Effector CD8-positive, alpha-beta T cell (primary cell): Measurements from ENCODE around the gene PFKFB4.

ENCODE experiments used
- DNase-seq: peaks from one replicate; lab custom pipeline; 2025; lab: John Stamatoyannopoulos, UW

PFKFB4 gene

GRCh38 chr3:48584836-48585235, 28.2 kb upstream of the PFKFB4 start:
- no peak for DNase-seq

- DNase-seq = no peak
Measured at GRCh38 chr3:48581621-48582481, 25.2 kb upstream of the PFKFB4 start.

- DNase-seq = no peak
Measured at GRCh38 chr3:48576647-48577046, 20.0 kb upstream of the PFKFB4 start.

GRCh38 chr3:48575366-48575765, 18.8 kb upstream of the PFKFB4 start:
- no peak for DNase-seq

GRCh38 chr3:48573973-48574585, 17.5 kb upstream of the PFKFB4 start:
- no peak for DNase-seq

GRCh38 chr3:48572517-48572916, 15.9 kb upstream of the PFKFB4 start:
- DNase-seq = no peak

GRCh38 chr3:48571938-48572337, 15.3 kb upstream of the PFKFB4 start:
- DNase-seq = no peak

GRCh38 chr3:48569808-48570450, 13.3 kb upstream of the PFKFB4 start:
- DNase-seq = no peak

- DNase-seq = no peak
Measured at GRCh38 chr3:48569400-48569799, 12.8 kb upstream of the PFKFB4 start.

- DNase-seq = no peak
Measured at GRCh38 chr3:48568476-48568875, 11.9 kb upstream of the PFKFB4 start.

GRCh38 chr3:48567500-48567899, 10.9 kb upstream of the PFKFB4 start:
- no peak for DNase-seq

GRCh38 chr3:48567090-48567489, 10.5 kb upstream of the PFKFB4 start:
- DNase-seq = no peak

GRCh38 chr3:48566401-48566760, 9.8 kb upstream of the PFKFB4 start:
- no peak for DNase-seq

GRCh38 chr3:48565591-48566400, 9.2 kb upstream of the PFKFB4 start:
- DNase-seq = no peak

GRCh38 chr3:48565186-48565585, 8.6 kb upstream of the PFKFB4 start:
- no peak for DNase-seq

- no peak for DNase-seq
Measured at GRCh38 chr3:48564667-48565066, 8.1 kb upstream of the PFKFB4 start.

GRCh38 chr3:48564022-48564421, 7.4 kb upstream of the PFKFB4 start:
- no peak for DNase-seq

- DNase-seq = no peak
Measured at GRCh38 chr3:48563382-48563918, 6.8 kb upstream of the PFKFB4 start, which contains the start of gene UCN2. Gene UCN2 (minus strand): TSS chr3:48563781. CDS start chr3:48563124, 657 bp downstream.

GRCh38 chr3:48562367-48563095, 5.9 kb upstream of the PFKFB4 start:
- no peak for DNase-seq

- DNase-seq = no peak
Measured at GRCh38 chr3:48561045-48561736, 4.6 kb upstream of the PFKFB4 start.

- no peak for DNase-seq
Measured at GRCh38 chr3:48560648-48561018, 4.0 kb upstream of the PFKFB4 start.
